GM11168 (cell line): ENCODE data around the gene CPXM1.
"Not testable (repeated sequence)": the region's sequence is repeated elsewhere in the genome, so short reads cannot be mapped to it uniquely, and the experiment has no call there.

Experiments
- in situ Hi-C: fragments of 300-500 bp; cut with MboI; formaldehyde crosslinking; loops from one replicate; pipeline ENCODE4 v1.12.0; 2022; ENCODE audit warnings: low sequenced_read_pairs; ENCODE audit not compliant: unreplicated experiment

Gene CPXM1

DNA sequence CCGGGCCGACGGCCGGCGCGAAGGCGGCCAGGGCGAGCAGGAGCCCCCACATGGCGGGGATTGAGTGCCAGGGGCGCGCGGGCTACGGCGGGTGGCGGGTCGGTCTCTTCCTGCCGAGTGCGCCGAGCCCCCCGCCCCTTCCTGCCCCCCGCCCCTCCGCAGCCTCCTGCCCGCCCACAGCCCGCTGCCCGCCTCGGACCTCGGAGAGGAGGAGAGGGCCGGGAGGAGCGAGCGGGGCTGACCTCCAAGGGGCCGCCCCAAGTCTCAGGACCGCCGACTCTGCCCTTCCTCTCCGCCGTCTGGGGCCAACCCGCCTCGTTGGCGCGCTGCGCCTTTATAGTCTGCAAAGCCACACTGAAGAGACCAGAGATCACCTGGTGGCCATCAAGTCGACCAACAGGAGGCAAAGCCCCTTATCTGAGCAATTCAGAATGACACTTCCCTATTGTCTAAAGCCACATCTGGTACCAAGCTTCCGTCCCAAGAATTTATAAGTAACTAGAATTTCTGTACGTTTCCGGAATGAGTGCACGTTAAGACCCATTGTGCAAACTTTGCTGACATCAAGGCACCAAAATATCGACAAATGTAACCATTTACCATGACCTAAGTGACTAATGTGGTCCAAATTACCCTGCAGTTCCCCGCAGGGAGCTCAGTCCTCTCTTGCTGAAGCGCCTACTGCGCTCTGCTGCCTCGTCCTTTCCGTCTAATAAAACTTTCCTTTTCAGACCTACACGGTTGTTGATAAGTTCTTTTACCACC is at the start of gene CPXM1:
CPXM1 (minus strand) TSS at position 107 of the 765 bp plus-strand sequence; CDS start at position 52, 55 bp downstream.
- in situ Hi-C loops, result no loop called here

GRCh38 chr20:2849529-2849928 is 49.1 kb upstream of the CPXM1 start:
- in situ Hi-C loops, result no loop called here

DNA sequence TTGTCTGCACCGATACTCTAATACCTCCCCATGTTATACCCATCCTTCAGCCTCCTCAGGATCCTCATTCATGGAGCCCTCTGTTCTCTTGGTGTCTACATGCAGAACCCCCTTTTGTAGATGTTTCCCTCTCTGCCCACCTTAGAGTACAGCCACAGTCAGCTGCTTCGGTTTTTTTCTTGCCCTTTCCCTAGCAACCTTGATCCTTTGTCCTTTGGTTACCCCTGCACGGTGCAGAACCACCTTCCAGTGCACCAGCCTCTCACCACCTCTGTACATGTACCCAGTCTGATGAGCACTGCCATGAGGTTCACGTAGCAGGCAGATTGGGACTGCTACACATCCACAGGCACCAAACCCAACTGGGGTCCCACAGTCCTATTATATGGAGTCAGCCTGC is 47.4 kb upstream of the CPXM1 start:
- in situ Hi-C loops, result no loop called here

GRCh38 chr20:2846698-2847097 is 46.3 kb upstream of the CPXM1 start:
- in situ Hi-C loops, result no loop called here

- in situ Hi-C loops, result no loop called here
Observed at GRCh38 chr20:2845607-2846006, 45.2 kb upstream of the CPXM1 start.

GRCh38 chr20:2840967-2841531 is 40.6 kb upstream of the CPXM1 start:
- in situ Hi-C loops, result no loop called here

GRCh38 chr20:2840138-2840966 is 39.9 kb upstream of the CPXM1 start, which contains the start of the genes PCED1A and VPS16:
Gene PCED1A, minus strand, starts transcription at chr20:2840655. Its CDS starts 743 bp downstream, at chr20:2839912.
Gene VPS16, plus strand, starts transcription at chr20:2840745. Its CDS starts 30 bp downstream, at chr20:2840775.
- in situ Hi-C loops, result no loop called here

GRCh38 chr20:2839732-2840137 is 39.3 kb upstream of the CPXM1 start:
- in situ Hi-C loops, result no loop called here

- in situ Hi-C loops, result no loop called here
Observed at GRCh38 chr20:2838847-2839671, 38.6 kb upstream of the CPXM1 start.

GRCh38 chr20:2838170-2838797 is 37.9 kb upstream of the CPXM1 start:
- in situ Hi-C loops, result no loop called here

DNA sequence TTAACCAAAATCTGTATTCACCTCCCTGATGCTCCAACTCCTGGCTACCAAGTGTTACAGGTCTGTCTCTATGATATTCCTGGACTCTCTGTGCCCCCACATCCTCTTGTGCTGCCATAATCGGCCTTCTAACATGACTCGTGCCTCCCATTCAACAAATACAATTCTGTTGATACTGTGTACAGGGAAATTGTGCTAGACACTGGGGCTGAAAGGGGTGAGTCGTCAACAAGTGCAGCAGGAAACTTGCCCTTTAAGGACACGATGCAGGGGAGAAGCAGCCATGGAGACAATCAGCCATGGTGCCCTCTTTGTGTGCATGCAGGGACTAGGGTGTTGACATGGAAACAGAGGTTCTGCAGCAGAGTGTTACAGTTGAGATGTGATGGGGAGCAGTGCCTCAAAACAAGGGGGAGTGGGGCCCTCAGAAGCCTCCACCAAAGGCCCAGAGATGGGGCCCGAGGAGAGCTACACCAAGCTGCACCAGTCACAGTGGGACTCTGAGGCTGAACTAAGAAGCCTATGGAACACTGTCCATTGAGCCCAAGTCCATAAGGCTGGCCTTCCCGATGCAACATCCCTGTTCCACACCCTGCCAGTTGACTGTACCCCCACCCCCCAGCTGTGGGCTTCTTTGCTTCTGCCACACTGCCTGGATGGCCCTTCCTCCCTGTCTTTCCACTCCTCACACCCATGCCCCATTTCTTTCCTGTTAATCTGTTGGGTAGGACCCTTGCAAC is 37.0 kb upstream of the CPXM1 start:
- in situ Hi-C loops, result no loop called here

DNA sequence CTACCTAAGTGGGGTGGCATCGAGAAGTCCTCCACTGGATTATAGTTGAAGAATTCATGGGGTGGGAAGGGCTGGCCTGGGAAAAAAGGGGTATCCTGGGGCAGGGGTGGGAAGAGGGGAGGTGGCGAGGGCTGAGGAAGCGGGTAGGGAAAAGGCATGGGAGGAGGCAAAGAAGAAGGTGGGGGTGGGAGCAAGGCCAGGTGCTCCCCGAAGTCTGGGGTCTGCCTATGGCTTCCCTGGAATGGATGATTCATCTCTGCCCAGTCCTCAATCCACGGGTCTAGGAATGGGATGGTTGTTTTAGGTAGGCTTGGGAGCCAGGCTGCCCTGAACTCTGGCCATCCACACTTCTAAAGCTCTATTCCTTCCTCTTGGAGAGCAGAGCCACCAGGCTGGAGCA is 35.6 kb upstream of the CPXM1 start:
- in situ Hi-C loops, result no loop called here

GRCh38 chr20:2835331-2835796 is 34.9 kb upstream of the CPXM1 start:
- in situ Hi-C loops, result no loop called here

GRCh38 chr20:2834401-2835110 is 34.1 kb upstream of the CPXM1 start:
- in situ Hi-C loops, result no loop called here

DNA sequence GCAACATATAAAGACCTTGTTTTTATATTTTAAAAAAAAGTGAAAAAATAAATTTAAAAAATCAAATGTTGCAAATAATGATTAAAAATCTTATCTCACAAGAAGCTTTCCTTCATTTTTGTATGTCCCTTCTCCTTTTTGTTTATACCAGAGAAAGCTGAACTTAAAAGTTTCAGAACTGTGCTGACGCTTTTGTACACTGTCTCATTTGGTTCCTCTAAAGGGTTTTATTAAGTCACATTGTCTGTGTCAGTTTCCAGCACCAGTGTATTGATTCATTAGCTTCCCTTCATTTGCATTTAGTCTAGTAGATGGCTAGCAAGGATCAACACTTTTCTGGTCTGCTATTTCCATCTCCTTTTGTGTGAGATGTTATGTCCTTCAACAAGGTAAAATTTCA is 33.3 kb upstream of the CPXM1 start:
- in situ Hi-C loops, result no loop called here

- in situ Hi-C loops, result not testable (repeated sequence)
Observed at GRCh38 chr20:2831206-2831605, 30.8 kb upstream of the CPXM1 start.

- in situ Hi-C loops, result no loop called here
Observed at GRCh38 chr20:2829376-2829775, 28.9 kb upstream of the CPXM1 start.

GRCh38 chr20:2826655-2827054 is 26.2 kb upstream of the CPXM1 start:
- in situ Hi-C loops, result no loop called here
